ENCODE measurements around the gene TRIO.

GRCh38 chr5:14332038-14332631 lies 189.0 kb downstream of the TRIO start:
- no peak for TF ChIP-seq CTCF (IDR thresholded peaks at IDR 0.05)
- TF ChIP-seq EP300 (IDR thresholded peaks at IDR 0.05; ENCODE audit: low read depth): no peak
- no peak for TF ChIP-seq POLR2A (IDR thresholded peaks at IDR 0.05)

All from transverse colon (tissue), 3 donors.